ENCODE results near the gene DACH1. TPM values are rescaled to one million over a fixed set of nuclear protein-coding genes. Genes with fewer than 3 reads are reported as not detected.

DACH1 gene
- total and polyA plus RNA-seq, 4 donors, result 1.4 to 42.3 (median 3.7) TPM

DNA sequence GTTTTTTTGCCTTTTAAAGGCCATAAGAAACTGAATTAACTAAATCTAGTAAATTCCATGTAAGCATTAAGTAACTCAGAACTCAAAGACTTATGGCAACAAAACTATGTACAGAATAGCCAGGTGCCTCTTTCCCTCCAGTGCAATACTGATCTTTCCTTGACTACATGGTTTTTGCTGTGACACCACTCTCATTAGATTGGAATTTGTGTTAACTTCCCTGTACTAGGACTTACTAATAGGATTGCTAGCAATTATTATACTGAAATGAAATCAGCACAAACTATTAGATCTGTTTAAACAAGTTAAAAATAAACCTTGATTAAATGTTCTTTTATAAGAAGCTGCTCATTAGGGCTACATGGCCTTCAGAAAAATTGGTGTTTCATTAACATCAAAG is 96.3 kb downstream of the DACH1 start:
- DNase-seq (no peak), ATAC-seq (ENCODE audit: insufficient read depth, low FRiP score) (no peak)
- H3K9me3 ChIP-seq (ENCODE audit: control insufficient read depth in 4 of 4, insufficient read depth in 3 of 4, low read length in 3 of 4), result no peaks in the 10 kb centered on the region
- H3K27ac ChIP-seq (ENCODE audit: low read depth in 1 of 2, low read length in 1 of 2), result no peak overlapping the region
- TF ChIP-seq, protein P1, sequence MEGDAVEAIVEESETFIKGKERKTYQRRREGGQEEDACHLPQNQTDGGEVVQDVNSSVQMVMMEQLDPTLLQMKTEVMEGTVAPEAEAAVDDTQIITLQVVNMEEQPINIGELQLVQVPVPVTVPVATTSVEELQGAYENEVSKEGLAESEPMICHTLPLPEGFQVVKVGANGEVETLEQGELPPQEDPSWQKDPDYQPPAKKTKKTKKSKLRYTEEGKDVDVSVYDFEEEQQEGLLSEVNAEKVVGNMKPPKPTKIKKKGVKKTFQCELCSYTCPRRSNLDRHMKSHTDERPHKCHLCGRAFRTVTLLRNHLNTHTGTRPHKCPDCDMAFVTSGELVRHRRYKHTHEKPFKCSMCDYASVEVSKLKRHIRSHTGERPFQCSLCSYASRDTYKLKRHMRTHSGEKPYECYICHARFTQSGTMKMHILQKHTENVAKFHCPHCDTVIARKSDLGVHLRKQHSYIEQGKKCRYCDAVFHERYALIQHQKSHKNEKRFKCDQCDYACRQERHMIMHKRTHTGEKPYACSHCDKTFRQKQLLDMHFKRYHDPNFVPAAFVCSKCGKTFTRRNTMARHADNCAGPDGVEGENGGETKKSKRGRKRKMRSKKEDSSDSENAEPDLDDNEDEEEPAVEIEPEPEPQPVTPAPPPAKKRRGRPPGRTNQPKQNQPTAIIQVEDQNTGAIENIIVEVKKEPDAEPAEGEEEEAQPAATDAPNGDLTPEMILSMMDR (IDR thresholded peaks at IDR 0.05; ENCODE audit: control extremely low read depth, extremely low read depth), result no peak
- no peak overlapping the region for H3K9ac ChIP-seq (ENCODE audit: insufficient read depth in 1 of 2, low read length in 2 of 2)
- no peaks in the 10 kb centered on the region for H3K27me3 ChIP-seq (ENCODE audit: control insufficient read depth in 3 of 3, insufficient read depth in 3 of 3, low read length in 2 of 3)
- no peak overlapping the region for H3K4me3 ChIP-seq
- no peaks in the 10 kb centered on the region for H3K36me3 ChIP-seq (ENCODE audit: control insufficient read depth in 4 of 4, insufficient read depth in 4 of 4, low read length in 4 of 4)
- H3K4me1 ChIP-seq (ENCODE audit: control insufficient read depth in 5 of 5, insufficient read depth in 5 of 5, low read length in 5 of 5), result peaks cover 0 to 20% (median 0%) of the 10 kb centered on the region in 5 donors

DNA sequence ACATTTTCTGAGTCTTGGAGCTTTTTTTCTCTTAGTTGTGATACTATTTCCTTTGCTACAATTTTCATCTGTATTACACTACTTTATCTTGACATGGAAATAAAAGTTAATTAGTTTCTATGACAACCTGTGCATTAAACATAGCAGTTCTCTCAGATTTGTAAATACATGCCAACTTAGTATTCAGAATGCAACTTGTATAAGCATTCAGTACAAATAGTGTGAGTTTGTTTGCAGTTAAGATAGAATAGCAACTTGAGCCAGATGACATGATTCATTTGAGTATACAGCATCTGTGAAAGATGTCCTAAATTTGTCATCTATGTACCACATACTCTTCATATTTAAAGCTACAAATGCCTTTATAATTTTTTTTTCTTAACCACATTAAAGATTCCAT is 98.1 kb downstream of the DACH1 start:
- Histone ChIP-seq H3K27ac (ENCODE audit: low read depth in 1 of 2, low read length in 1 of 2) (no peak overlapping the region), H3K4me3 (no peak overlapping the region), H3K9me3 (ENCODE audit: control insufficient read depth in 4 of 4, insufficient read depth in 3 of 4, low read length in 3 of 4) (no peaks in the 10 kb centered on the region), H3K36me3 (ENCODE audit: control insufficient read depth in 4 of 4, insufficient read depth in 4 of 4, low read length in 4 of 4) (no peaks in the 10 kb centered on the region), H3K4me1 (ENCODE audit: control insufficient read depth in 5 of 5, insufficient read depth in 5 of 5, low read length in 5 of 5) (peaks cover 0 to 20% (median 0%) of the 10 kb centered on the region in 5 donors), H3K27me3 (ENCODE audit: control insufficient read depth in 3 of 3, insufficient read depth in 3 of 3, low read length in 2 of 3) (no peaks in the 10 kb centered on the region), H3K9ac (ENCODE audit: insufficient read depth in 1 of 2, low read length in 2 of 2) (no peak overlapping the region)
- TF ChIP-seq, protein P1 (IDR thresholded peaks at IDR 0.05; ENCODE audit: control extremely low read depth, extremely low read depth), result no peak
- DNase-seq, result peak in 2 of 3 donors; percentile 60 to 62
- no peak for ATAC-seq (ENCODE audit: insufficient read depth, low FRiP score)

DNA sequence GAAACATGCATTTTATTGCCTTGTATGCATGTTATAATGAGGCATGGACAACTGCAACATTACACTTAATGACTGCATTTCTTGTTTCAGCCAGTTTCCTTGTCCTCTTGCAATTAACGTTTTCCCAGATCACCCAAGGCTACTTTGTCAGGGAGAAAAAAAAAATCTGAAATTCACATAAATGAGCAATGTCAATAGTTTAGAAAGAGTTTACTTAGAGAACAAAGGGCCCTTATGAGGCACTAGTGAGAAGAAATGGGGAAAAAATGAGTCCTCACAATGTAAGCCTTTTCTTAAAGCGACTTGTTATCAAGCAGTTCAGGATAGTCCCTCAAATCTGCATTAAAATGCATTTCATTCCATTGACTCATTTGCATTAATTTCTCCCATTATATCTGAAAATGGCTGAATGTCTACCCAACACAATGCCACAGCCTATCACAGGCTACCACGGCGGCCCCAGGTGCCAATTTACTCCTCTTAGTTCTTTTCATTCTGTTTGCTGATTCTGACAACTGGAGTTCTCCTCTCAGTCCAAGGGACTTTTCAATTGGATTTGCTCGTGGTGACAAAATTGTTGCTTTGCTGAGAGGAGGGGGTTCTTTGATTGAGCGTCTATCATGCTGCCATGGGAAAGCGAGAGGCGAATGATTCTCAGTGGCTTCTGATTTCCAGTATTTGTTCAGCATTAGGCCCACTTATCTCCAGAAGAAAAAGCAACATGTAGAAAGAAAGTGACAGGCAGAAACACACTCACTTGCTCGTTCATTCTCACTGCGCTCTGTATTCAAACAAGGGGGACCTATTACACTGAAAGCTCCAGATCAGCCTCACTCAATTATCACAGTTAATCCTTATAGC is 107.1 kb downstream of the DACH1 start:
- Histone ChIP-seq H3K9ac (ENCODE audit: insufficient read depth in 1 of 2, low read length in 2 of 2) (peak overlapping the region in 1 of 2 donors; percentile 70), H3K9me3 (ENCODE audit: control insufficient read depth in 4 of 4, insufficient read depth in 3 of 4, low read length in 3 of 4) (no peaks in the 10 kb centered on the region), H3K27me3 (ENCODE audit: control insufficient read depth in 3 of 3, insufficient read depth in 3 of 3, low read length in 2 of 3) (no peaks in the 10 kb centered on the region), H3K4me3 (no peak overlapping the region), H3K4me1 (ENCODE audit: control insufficient read depth in 5 of 5, insufficient read depth in 5 of 5, low read length in 5 of 5) (peaks cover 0 to 24% (median 6%) of the 10 kb centered on the region in 5 donors), H3K36me3 (ENCODE audit: control insufficient read depth in 4 of 4, insufficient read depth in 4 of 4, low read length in 4 of 4) (no peaks in the 10 kb centered on the region), H3K27ac (ENCODE audit: low read depth in 1 of 2, low read length in 1 of 2) (no peak overlapping the region)
- DNase-seq (peak; percentile 54 to 85 (median 83)), ATAC-seq (ENCODE audit: insufficient read depth, low FRiP score) (no peak)
- TF ChIP-seq, protein P1 (IDR thresholded peaks at IDR 0.05; ENCODE audit: control extremely low read depth, extremely low read depth), result no peak
- 67 to 85% methylated on average over 10 of the region's 10 CpGs for WGBS, 2 donors
